OCI-LY1 (cell line): ENCODE measurements around the gene PFN2.

ENCODE experiments used
- H2AFZ ChIP-seq: fragments of 200-600 bp; sonication (generic), shearing (Covaris generic); 2 replicates; pipeline ENCODE4 v1.6.0; 2014; ENCODE audit warnings: antibody characterized with exemption, mild to moderate bottlenecking, low read length
- H3F3A ChIP-seq: fragments of 200-600 bp; sonication (generic), shearing (Covaris generic); 2 replicates; pipeline ENCODE4 v1.6.0; 2014; ENCODE audit warnings: mild to moderate bottlenecking, antibody characterized with exemption, low read length, moderate library complexity; ENCODE audit not compliant: insufficient read depth
- H3K27ac ChIP-seq: fragments of 200-600 bp; sonication (generic); 2 replicates; pipeline ENCODE4 v1.5.1; 2014; ENCODE audit warnings: low read length, mixed run types, mild to moderate bottlenecking, low read depth; ENCODE audit not compliant: poor library complexity, severe bottlenecking
- H3K27me3 ChIP-seq: fragments of 200-600 bp; sonication (generic); 2 replicates; pipeline ENCODE4 v1.6.0; 2014; ENCODE audit warnings: antibody characterized with exemption, mild to moderate bottlenecking, low read length, moderate library complexity; ENCODE audit not compliant: insufficient read depth
- H3K36me3 ChIP-seq: fragments of 200-600 bp; sonication (generic); 2 replicates; pipeline ENCODE4 v1.6.1; 2014; ENCODE audit warnings: mild to moderate bottlenecking, antibody characterized with exemption, low read length, moderate library complexity, mixed read lengths; ENCODE audit not compliant: insufficient read depth
- H3K4me1 ChIP-seq: fragments of 200-600 bp; sonication (generic); 2 replicates; pipeline ENCODE4 v1.5.1; 2014; ENCODE audit warnings: mild to moderate bottlenecking, low read length, moderate library complexity; ENCODE audit not compliant: insufficient read depth, severe bottlenecking
- H3K4me2 ChIP-seq: fragments of 200-600 bp; sonication (generic), shearing (Covaris generic); 2 replicates; pipeline ENCODE4 v1.6.1; 2014; ENCODE audit warnings: low read length
- H3K4me3 ChIP-seq: fragments of 200-600 bp; sonication (generic); 2 replicates; pipeline ENCODE4 v1.5.1; 2014; ENCODE audit warnings: low read length, low read depth, mild to moderate bottlenecking, mixed read lengths; ENCODE audit not compliant: poor library complexity, severe bottlenecking
- H3K79me2 ChIP-seq: fragments of 200-600 bp; shearing (Covaris generic); 2 replicates; pipeline ENCODE4 v1.6.1; 2016; ENCODE audit warnings: mixed run types, low read length, mixed read lengths; ENCODE audit not compliant: insufficient read depth
- H3K9ac ChIP-seq: fragments of 200-600 bp; sonication (generic), shearing (Covaris generic); 2 replicates; pipeline ENCODE4 v1.6.1; 2014; ENCODE audit warnings: mild to moderate bottlenecking, low read length, mixed read lengths
- H3K9me2 ChIP-seq: fragments of 200-600 bp; sonication (generic), shearing (Covaris generic); 2 replicates; pipeline ENCODE4 v1.6.1; 2014; ENCODE audit warnings: low read depth, mild to moderate bottlenecking, low read length, mixed read lengths
- H3K9me3 ChIP-seq: fragments of 200-600 bp; shearing (Covaris generic); 2 replicates; pipeline ENCODE4 v1.6.1; 2014; ENCODE audit warnings: low read length, mixed read lengths
- H4K20me1 ChIP-seq: fragments of 200-600 bp; sonication (generic), shearing (Covaris generic); 2 replicates; pipeline ENCODE4 v1.6.0; 2016; ENCODE audit warnings: mild to moderate bottlenecking, low read length; ENCODE audit not compliant: insufficient read depth
- CTCF ChIP-seq: fragments of 200-600 bp; sonication (generic), shearing (Covaris generic); IDR thresholded peaks from 2 replicates; pipeline ENCODE4 v1.5.1; 2017; ENCODE audit warnings: mild to moderate bottlenecking, antibody characterized with exemption, low read length, moderate library complexity, mixed read lengths
- EZH2 ChIP-seq: fragments of 200-600 bp; sonication (generic), shearing (Covaris generic); IDR thresholded peaks from 2 replicates; pipeline ENCODE4 v1.8.0; 2017; ENCODE audit warnings: borderline replicate concordance, mixed run types, mild to moderate bottlenecking, antibody characterized with exemption, low read length, moderate library complexity, mixed read lengths

PFN2 gene

GRCh38 chr3:149969110-149969939 lies 1.4 kb downstream of the PFN2 start:
- Histone ChIP-seq H3K36me3 (peaks cover 17% of the 10 kb centered on the region; the same call in 1 of the 2 replicates), H3K9me3 (no peaks in the 10 kb centered on the region), H3F3A (no peaks in the 10 kb centered on the region), H2AFZ (no peak overlapping the region), H3K27ac (no peak overlapping the region), H4K20me1 (no peaks in the 10 kb centered on the region), H3K9me2 (no peaks in the 10 kb centered on the region), H3K27me3 (no peaks in the 10 kb centered on the region), H3K79me2 (no peaks in the 10 kb centered on the region), H3K4me2 (peak overlapping the region; percentile 73), H3K9ac (peak overlapping the region; percentile 85; the same call in 1 of the 2 replicates), H3K4me1 (peaks cover 32% of the 10 kb centered on the region), H3K4me3 (peak overlapping the region; percentile 91)
- TF ChIP-seq EZH2 (no peak), CTCF (no peak)

- Histone ChIP-seq H4K20me1 (no peaks in the 10 kb centered on the region), H3K27ac (no peak overlapping the region), H3F3A (no peaks in the 10 kb centered on the region), H3K9ac (no peak overlapping the region), H3K9me2 (no peaks in the 10 kb centered on the region), H3K79me2 (no peaks in the 10 kb centered on the region), H3K4me1 (peaks cover 32% of the 10 kb centered on the region), H3K27me3 (no peaks in the 10 kb centered on the region), H3K9me3 (no peaks in the 10 kb centered on the region), H3K4me3 (no peak overlapping the region), H3K4me2 (no peak overlapping the region), H2AFZ (no peak overlapping the region), H3K36me3 (peaks cover 17% of the 10 kb centered on the region; the same call in 1 of the 2 replicates)
- TF ChIP-seq EZH2 (no peak), CTCF (no peak)
Measured at GRCh38 chr3:149968216-149968615, 2.5 kb downstream of the PFN2 start.

GRCh38 chr3:149967086-149967685 lies 3.5 kb downstream of the PFN2 start:
- peaks cover 32% of the 10 kb centered on the region for H3K4me1 ChIP-seq
- H3K79me2 ChIP-seq, result no peaks in the 10 kb centered on the region
- no peak overlapping the region for H3K9ac ChIP-seq
- H3K9me3 ChIP-seq, result no peaks in the 10 kb centered on the region
- H3K4me2 ChIP-seq, result no peak overlapping the region
- no peaks in the 10 kb centered on the region for H3K9me2 ChIP-seq
- H3K27me3 ChIP-seq, result no peaks in the 10 kb centered on the region
- H4K20me1 ChIP-seq, result no peaks in the 10 kb centered on the region
- H2AFZ ChIP-seq, result no peak overlapping the region
- TF ChIP-seq CTCF (peak; percentile 75), EZH2 (no peak)
- no peak overlapping the region for H3K4me3 ChIP-seq
- H3K27ac ChIP-seq, result no peak overlapping the region
- no peaks in the 10 kb centered on the region for H3F3A ChIP-seq
- peaks cover 17% of the 10 kb centered on the region; the same call in 1 of the 2 replicates for H3K36me3 ChIP-seq
